A673 (cell line): ENCODE measurements around the gene PLEKHG3. TPM values are rescaled to one million over a fixed set of nuclear protein-coding genes. Genes with fewer than 3 reads are reported as not detected.

ENCODE experiments used
- BruUV-seq: library from RNA; stranded (reverse); fragments of 400-500 nt; replicated peaks from 2 replicates; lab custom pipeline; 2021; lab: Mats Ljungman, UMichigan
- CTCF ChIA-PET: fragments of 300-600 bp; sonication (Branson Sonifier 250); formaldehyde crosslinking; loops from one replicate; lab custom pipeline; 2022; ENCODE audit warnings: antibody characterized with exemption; lab: Charles Lee
- POLR2A ChIA-PET: fragments of 300-600 bp; sonication (Branson Sonifier 250); formaldehyde crosslinking; loops from one replicate; lab custom pipeline; 2022; ENCODE audit warnings: antibody characterized with exemption; ENCODE audit not compliant: low non-redundant PET; lab: Charles Lee
- DNase-seq: peaks from one replicate; pipeline ENCODE4 v3.0.0-alpha.2; 2015; ENCODE audit warnings: low spot score
- H3K27ac ChIP-seq: fragments of 200-600 bp; sonication (generic); 2 replicates; pipeline ENCODE4 v1.5.1; 2016; ENCODE audit warnings: mixed run types, low read depth, mild to moderate bottlenecking, mixed read lengths, antibody characterized with exemption, low read length; ENCODE audit not compliant: poor library complexity, severe bottlenecking
- H3K27me3 ChIP-seq: fragments of 200-600 bp; sonication (generic); replicated peaks from 2 replicates; pipeline ENCODE4 v1.6.1; 2017; ENCODE audit warnings: mixed run types, low read depth, mild to moderate bottlenecking, mixed read lengths, antibody characterized with exemption, low read length; ENCODE audit not compliant: insufficient read depth, poor library complexity
- H3K36me3 ChIP-seq: fragments of 200-600 bp; sonication (generic); 2 replicates; pipeline ENCODE4 v1.6.1; 2016; ENCODE audit warnings: mixed run types, mild to moderate bottlenecking, mixed read lengths, antibody characterized with exemption, low read length; ENCODE audit not compliant: insufficient read depth, poor library complexity, severe bottlenecking
- H3K4me1 ChIP-seq: fragments of 200-600 bp; sonication (generic); 2 replicates; pipeline ENCODE4 v1.6.1; 2017; ENCODE audit warnings: mixed run types, mild to moderate bottlenecking, mixed read lengths, antibody characterized with exemption, low read length; ENCODE audit not compliant: insufficient read depth, poor library complexity, severe bottlenecking
- H3K4me3 ChIP-seq: fragments of 200-600 bp; sonication (generic); 2 replicates; pipeline ENCODE4 v1.5.1; 2016; ENCODE audit warnings: low read depth, mixed run types, mild to moderate bottlenecking, mixed read lengths, low read length; ENCODE audit not compliant: poor library complexity, severe bottlenecking
- H3K9me3 ChIP-seq: fragments of 200-600 bp; sonication (generic); 2 replicates; pipeline ENCODE4 v1.6.1; 2016; ENCODE audit warnings: mixed run types, low read depth, mild to moderate bottlenecking, mixed read lengths, antibody characterized with exemption, low read length; ENCODE audit not compliant: poor library complexity, severe bottlenecking
- CTCF ChIP-seq: fragments of 300-800, 200-600 bp; sonication (generic); conservative IDR thresholded peaks from 2 replicates; pipeline ENCODE4 v1.5.1; 2017; ENCODE audit warnings: low read depth, mild to moderate bottlenecking, antibody characterized with exemption, low read length, moderate library complexity, mixed read lengths
- EZH2 ChIP-seq: fragments of 200-600 bp; sonication (generic); IDR thresholded peaks from 2 replicates; pipeline ENCODE4 v1.6.1; 2017; ENCODE audit warnings: borderline replicate concordance, low read depth, mild to moderate bottlenecking, mixed read lengths, antibody characterized with exemption, low read length; ENCODE audit not compliant: poor library complexity, severe bottlenecking
- intact Hi-C: fragments of 100-400 bp; cut with micrococcal nuclease; formaldehyde crosslinking; loops from one replicate; pipeline ENCODE4 v1.10.0; 2022; ENCODE audit not compliant: unreplicated experiment
- total RNA-seq: library from RNA; stranded (reverse); gene quantifications from 2 replicates; pipeline ENCODE4 v1.2.3, GENCODE V29; 2021

PLEKHG3 gene
- total RNA-seq, 1 experiment from 2014 or later = 29.6 TPM

DNA sequence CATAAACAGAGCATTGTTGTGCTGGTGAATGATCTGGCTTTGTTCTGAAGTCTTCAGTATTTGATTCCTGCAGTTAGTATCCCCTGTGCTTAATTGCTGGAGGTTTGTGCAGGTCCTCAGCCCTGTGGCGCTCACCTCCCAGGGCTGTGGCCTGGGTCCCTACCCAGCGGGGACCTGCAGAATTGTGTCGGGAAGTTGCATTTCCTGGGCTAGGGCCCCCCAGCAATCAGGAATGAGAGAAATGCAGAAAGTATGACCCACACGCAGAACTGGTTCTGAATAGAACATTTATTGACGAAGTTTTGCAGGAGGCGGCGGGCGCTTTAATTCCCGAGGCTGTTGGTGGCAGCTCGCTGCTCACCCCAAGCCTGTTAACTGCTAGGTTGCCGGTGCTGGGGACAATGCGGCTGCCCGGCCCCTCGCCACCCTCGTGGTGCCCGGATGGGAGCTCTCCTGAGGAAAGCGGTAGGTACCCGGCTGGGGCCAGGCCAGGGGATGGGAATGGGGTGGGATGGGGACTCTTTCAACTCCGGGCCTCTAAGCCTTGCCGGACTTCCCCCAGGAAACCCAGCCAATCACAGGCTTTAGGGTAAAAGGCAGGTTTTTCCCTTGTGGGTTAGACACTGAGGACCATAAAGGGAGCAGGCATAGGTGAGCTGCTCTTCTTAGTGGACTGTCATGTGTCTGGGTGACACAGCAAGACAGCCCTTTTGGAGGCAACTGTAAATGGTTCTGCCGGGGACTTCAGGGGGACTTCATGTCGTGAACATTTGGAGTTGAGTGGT lies 11.6 kb downstream of the PLEKHG3 start:
- Histone ChIP-seq H3K36me3 (no peaks in the 10 kb centered on the region), H3K4me1 (peaks cover 19% of the 10 kb centered on the region), H3K27me3 (no peaks in the 10 kb centered on the region), H3K27ac (peak overlapping the region; percentile 34), H3K4me3 (no peak overlapping the region), H3K9me3 (peaks cover 18% of the 10 kb centered on the region)
- POLR2A ChIA-PET = no interaction called here
- no TSS peak for BruUV-seq
- no peak for DNase-seq
- intact Hi-C loops = no loop called here
- CTCF ChIA-PET = no interaction called here
- TF ChIP-seq CTCF = no peak
- TF ChIP-seq EZH2 = no peak

- Histone ChIP-seq H3K36me3 (no peaks in the 10 kb centered on the region), H3K27me3 (no peaks in the 10 kb centered on the region), H3K9me3 (peaks cover 13% of the 10 kb centered on the region), H3K27ac (no peak overlapping the region), H3K4me1 (peaks cover 38% of the 10 kb centered on the region), H3K4me3 (no peak overlapping the region)
- TF ChIP-seq EZH2 (no peak), CTCF (no peak)
- intact Hi-C loops = no loop called here
- CTCF ChIA-PET = no interaction called here
- no peak for DNase-seq
- POLR2A ChIA-PET = no interaction called here
- no TSS peak for BruUV-seq
Observed at GRCh38 chr14:64717870-64718269, 13.6 kb downstream of the PLEKHG3 start.

GRCh38 chr14:64718762-64719161 lies 14.5 kb downstream of the PLEKHG3 start:
- Histone ChIP-seq H3K4me3 (no peak overlapping the region), H3K36me3 (no peaks in the 10 kb centered on the region), H3K27ac (no peak overlapping the region), H3K4me1 (peaks cover 38% of the 10 kb centered on the region), H3K27me3 (no peaks in the 10 kb centered on the region), H3K9me3 (peaks cover 4% of the 10 kb centered on the region)
- no peak for DNase-seq
- ChIA-PET POLR2A (no interaction called here), CTCF (no interaction called here)
- TF ChIP-seq EZH2 = no peak
- TF ChIP-seq CTCF = no peak
- no TSS peak for BruUV-seq
- intact Hi-C loops = no loop called here
